ENCODE data around the gene ADCYAP1.
"Not testable (repeated sequence)": the region's sequence is repeated elsewhere in the genome, so short reads cannot be mapped to it uniquely, and the experiment has no call there.

Gene ADCYAP1
- 0 to 0.26 reads per million in 2 donors for total RNA-seq

DNA sequence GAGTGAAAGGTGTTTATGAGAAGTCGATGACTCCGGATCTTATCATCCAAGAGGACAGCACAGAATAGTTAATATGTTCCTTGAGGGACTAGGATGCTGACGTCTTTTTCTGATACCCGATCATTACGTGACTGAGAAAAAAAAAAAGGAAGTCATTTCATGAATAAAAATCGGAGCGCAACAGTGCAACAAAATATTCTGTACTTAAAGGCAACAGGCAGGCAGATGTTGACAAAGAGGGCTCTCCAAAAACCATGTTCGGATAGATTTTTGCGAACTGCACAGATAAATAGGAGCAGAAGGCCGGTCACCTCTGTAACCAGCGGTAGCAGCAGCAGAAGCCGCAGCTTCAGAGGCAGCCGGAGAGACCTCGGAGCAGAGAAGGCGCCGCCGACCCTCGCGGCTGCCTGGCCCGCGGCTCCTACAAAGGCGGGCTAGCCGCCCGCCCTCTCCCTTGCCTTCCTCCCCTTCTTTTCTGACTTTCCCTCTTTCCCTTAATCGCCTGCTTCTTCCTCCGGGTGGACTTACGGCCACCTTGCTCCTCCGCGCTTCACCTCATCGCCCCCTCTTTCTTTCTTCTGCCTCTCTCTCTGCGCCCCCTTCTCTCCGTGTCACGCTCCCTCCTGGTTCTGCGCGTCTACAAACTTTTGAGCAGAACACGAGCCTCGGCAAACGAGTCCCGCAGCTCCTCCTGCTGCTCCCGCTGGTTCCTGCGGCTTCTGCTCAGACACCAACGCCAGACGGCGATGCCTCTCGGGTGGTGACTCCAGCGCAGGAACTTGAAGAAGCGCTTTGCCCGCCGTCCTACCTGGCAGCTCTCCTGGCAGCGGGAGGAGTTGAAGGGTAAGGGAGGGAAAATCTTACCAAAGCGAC, at the start of gene ADCYAP1:
Gene ADCYAP1 (plus strand): TSS at position 654 of the 873 bp plus-strand sequence. CDS start 516 bp downstream, outside the sequence.
- no peak for DNase-seq

GRCh38 chr18:857986-858385, 46.7 kb upstream of the ADCYAP1 start:
- DNase-seq, result no peak

GRCh38 chr18:864872-865273, 39.8 kb upstream of the ADCYAP1 start:
- no peak for DNase-seq

DNA sequence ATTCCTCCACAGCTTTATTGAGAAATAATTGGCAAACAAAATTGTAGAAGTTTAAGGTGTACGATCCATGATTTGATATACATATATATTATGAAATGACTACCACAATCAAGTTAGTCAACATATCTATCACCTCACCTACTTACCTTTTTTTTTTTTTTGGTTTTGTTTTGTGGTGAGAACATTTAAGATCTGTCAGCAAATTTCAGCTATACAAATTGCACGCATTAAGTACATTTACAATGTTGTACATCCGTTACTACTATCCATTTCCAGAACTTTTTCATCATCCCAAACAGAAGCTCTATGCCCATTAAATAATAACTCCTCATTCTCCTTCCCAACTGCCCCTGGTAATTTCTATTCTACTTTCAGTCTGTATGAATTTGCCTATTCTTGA, 37.4 kb upstream of the ADCYAP1 start:
- DNase-seq, result no peak

DNA sequence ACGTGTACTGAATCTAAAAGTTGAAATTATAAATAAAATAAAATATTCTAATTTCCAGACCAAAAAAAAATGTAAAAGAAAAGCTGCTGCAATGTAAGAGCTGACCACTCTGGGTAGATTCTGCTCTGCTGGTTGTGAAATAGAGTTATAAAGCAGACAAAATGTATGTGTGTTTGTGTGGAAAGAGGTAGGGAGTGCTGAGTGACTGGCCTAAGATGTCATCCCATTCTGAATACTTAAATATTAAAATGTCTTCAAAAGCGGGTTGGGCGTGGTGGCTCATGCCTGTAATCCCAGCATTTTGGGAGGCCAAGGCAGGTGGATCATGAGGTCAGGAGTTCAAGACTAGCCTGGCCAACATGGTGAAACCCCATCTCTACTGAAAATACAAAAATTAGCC, 31.2 kb upstream of the ADCYAP1 start:
- not testable (repeated sequence) for DNase-seq

DNA sequence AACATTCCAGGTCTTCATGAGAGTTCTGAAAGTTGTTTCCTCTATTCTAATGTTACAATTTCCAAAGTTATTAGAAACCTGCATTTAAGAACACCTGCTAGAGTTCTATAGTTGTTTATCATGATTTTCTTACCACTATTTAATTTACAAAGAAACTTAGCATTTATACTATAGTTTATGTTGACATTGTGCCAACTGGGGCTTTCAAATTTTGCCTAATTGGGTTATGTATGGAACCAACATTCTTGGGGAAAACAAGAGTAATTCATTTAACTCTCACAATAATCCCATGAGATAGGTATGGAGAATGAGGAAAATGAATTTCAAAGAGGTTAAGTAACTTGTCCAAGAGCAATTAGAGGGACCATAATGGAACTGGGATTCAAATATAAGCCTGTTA, 28.8 kb upstream of the ADCYAP1 start:
- no peak for DNase-seq

GRCh38 chr18:877238-877637, 27.4 kb upstream of the ADCYAP1 start:
- DNase-seq, result no peak

GRCh38 chr18:886076-886475, 18.6 kb upstream of the ADCYAP1 start:
- no peak for DNase-seq

- DNase-seq, result no peak
Observed at GRCh38 chr18:887716-888115, 17.0 kb upstream of the ADCYAP1 start.

DNA sequence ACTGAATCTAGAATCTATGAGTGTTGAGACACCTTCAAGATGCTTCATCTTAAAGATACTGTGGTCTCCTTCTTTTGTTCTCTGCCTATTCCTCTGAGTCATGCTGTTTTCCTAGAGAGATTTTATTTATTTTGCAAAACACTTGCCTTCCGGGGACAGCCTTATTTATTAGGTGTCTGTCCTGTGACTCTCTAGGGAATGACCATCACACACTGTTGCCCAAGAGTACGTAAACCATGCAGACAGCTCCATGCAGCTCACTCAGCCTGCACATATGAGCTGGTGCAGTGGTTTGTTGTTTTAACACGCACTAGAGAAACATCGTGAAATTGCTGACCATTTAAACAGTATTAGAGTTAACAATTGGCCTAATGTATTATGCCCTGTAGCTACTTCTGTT, 12.4 kb upstream of the ADCYAP1 start:
- DNase-seq, result no peak

DNA sequence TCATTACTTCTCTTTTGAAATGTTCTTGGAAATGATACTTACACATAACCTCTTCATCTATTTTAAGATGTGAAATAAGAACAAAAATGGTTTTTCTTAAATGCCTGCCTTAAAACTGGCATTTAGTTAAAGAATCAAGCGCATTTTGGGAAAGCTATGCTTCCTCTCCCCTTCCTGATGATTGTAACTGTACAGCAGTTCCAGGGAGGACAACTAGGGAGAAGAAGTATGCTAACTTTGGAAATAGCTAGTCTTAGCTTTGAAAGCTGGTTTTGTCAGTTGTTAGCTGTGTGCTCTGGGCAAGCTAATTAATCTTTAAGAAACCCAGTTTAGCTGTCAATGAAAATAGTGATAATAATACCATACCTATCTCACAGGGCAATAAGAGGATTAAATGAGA, 8.4 kb upstream of the ADCYAP1 start:
- no peak for DNase-seq

- DNase-seq, result no peak
Observed at GRCh38 chr18:901761-902160, 2.9 kb upstream of the ADCYAP1 start.

- no peak for DNase-seq
Observed at GRCh38 chr18:902229-902628, 2.4 kb upstream of the ADCYAP1 start.

DNA sequence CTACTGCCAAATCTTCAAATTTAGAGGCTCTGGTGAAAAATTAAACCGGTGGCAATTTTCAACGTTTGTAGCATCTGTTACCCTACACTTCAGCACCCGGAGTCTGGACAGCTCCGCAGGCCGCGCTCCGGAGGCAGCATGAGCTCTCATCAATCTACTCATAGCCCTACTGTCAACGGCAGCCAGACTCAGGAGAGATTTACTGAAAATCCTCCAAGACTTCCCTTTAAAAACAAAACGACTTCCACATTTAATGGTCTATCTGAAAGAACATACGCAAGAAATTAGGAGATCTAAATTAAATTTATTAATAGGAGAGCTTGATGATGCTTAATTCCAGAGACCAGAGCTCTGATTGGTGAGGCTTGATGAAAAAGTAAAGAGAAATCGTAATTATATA, 970 bp upstream of the ADCYAP1 start:
- DNase-seq, result no peak

DNA sequence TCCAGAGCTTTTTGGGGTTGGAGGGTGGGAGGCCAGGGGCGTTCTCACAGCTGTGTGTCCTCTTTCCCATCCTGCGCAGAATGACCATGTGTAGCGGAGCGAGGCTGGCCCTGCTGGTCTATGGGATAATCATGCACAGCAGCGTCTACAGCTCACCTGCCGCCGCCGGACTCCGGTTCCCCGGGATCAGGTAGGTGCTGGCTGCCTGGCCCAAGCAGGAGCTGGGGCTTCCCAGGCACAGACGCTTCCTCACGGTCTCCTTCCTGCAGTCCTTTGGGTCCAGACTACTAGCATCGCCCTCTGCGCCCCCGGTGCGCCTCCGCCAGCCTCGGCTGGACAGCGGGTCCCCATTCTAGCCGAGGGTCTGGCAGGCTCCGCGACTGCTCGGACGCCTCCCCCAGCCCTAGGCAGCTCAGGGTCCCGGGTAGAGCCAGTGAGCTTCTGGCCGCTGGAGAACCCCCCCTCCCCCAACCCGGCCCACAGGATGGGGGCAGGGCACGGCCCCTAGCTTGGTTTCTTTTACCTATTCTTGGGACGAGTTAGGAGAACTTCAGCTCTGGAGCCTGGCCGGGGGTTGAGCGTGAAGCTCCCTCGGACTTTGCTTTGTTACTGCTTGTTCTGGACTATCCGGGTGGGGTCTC, 756 bp downstream of the ADCYAP1 start:
- no peak for DNase-seq

GRCh38 chr18:905948-906415, 1.3 kb downstream of the ADCYAP1 start:
- no peak for DNase-seq

GRCh38 chr18:906416-907114, 1.9 kb downstream of the ADCYAP1 start:
- DNase-seq, result no peak

DNA sequence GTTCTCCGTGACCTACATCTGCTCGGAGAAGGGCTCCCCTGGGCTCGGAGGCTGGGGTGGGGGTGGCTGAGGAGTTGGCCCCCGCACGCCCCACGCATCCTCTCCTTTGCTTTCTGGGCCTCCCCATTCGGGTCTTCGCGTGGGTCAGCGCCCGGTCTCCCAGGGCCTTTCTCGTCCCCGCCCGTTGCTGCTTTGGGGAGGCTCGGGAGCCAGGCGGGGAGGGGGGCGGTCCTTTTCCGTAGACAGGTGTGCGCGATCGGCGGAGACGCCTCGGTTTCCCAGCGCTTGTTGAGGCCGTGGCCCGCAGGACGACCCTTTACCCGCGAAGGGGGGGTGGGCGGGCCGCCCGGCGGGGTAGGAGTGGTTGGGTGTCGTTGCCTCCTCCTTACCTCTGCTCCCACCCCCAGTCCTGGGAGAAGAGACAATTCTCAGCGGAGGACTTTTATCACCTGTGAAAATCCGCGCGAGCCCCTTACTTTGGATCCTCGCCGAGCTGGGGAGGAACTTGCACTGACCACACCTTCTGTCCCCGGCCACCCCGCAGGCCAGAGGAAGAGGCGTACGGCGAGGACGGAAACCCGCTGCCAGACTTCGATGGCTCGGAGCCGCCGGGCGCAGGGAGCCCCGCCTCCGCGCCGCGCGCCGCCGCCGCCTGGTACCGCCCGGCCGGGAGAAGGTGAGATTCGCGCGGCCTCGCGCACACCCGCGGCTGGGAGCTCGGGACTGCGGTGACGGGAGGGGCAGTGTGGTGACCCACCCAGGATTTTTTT, 2.6 kb downstream of the ADCYAP1 start:
- DNase-seq, result no peak

DNA sequence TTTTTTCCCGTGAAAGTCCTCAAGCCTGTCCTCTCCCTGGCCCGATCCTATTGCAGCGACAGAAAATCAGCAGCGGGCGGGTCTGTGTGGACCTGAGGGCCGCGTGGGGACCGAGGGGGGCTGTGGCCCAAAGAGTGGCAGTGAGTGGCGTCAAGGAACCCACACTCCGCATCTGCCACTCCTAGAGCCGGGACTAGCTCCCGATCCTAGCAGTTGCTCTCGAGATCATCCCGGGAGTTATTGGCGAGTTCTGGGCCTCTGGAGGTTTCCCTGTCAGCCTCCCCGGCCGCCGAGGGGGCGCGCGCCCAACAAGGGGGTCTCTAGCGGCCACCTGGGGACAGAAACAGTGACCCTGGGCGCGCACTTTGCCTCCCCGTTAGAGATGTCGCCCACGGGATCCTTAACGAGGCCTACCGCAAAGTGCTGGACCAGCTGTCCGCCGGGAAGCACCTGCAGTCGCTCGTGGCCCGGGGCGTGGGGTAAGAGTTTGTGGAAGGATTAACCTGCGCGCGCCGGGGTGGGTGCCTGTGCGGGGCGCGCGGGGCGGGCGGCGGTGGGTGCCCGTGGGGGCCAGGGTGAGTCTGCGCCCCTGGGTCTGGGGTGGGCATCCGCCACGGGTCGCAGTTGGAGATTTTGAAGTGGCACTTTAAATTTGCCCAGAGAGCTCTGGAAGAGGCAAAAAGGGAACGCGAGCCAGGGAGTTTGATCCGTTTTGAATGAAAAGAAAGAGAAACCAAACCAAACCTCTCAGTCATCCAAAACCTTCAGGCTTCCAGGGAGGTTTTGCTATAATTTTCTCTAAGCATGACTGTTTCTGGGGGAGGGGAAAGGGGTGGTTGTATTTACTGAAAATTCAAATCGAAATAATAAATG, 3.5 kb downstream of the ADCYAP1 start:
- DNase-seq, result no peak

GRCh38 chr18:908758-909724, 4.4 kb downstream of the ADCYAP1 start:
- DNase-seq, result no peak
